Body of pancreas (tissue), 4 donors: ENCODE data around the gene OSER1.

Experiments
- CTCF ChIP-seq, 7 experiments: fragments of 450-650 bp in 4 of 7; fragments of 200-600 bp in 3 of 7; sonication (generic) in 3 of 7; IDR thresholded peaks; one replicate each; pipeline ENCODE4 v1.5.1; 2016 to 2019; ENCODE audit warnings: antibody characterized with exemption in 7 of 7
- POLR2A ChIP-seq, 3 donors: fragments of 450-650 bp; IDR thresholded peaks; one replicate each; pipeline ENCODE4 v1.6.1; 2016; ENCODE audit warnings: antibody characterized with exemption in 3 of 3, mild to moderate bottlenecking in 2 of 3

GRCh38 chr20:44204832-44205215 is 5.7 kb downstream of the OSER1 start:
- TF ChIP-seq CTCF (IDR thresholded peaks at IDR 0.05), result no peak
- TF ChIP-seq POLR2A (IDR thresholded peaks at IDR 0.05), result no peak
